GM19043 (cell line): ENCODE measurements around the gene TFF3.

Experiments
- ATAC-seq: cut with Tn5 transposase; IDR thresholded peaks from one replicate; pipeline ENCODE4 v1.9.1; 2021; ENCODE audit warnings: low read depth; ENCODE audit not compliant: unreplicated experiment

Gene TFF3

DNA sequence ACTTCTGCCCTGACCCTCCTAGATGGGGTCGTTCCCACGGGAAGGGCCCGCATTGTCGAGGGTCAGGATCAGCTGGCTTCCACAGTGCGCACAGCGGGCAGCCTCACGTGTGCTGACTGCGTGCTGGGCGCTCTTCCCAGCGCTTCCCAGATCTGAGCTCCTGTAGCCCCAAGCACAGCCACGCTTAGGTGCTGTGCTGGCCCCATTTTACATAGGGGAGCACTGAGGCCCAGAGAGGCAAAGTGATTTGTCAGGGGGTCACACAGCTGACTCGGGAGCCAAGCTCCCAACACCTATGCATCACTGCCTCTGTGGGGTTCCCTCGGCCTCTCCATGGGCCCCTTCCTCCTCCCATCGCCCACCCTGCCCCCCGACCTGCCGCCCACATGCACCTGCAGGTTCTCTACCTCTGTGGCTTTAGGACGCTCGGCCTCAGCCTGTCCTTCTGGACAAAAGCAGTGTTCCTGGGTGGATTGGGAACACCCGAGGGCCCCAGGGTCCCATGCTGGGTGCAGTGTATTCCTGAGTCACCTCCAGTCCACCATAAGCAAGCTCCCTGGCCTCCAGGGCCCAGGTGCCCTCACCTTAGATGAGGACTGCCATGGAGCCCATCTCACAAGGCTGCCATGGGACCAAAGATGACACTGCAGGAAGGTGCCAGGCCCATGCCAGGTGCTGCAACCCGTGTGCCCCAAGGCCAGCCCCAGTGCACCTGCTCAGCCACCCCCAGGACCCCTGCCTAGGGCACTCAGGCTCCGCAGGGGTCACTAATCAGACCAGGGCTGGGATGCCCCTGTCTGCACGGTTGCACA is 23.3 kb downstream of the TFF3 start:
- ATAC-seq: no peak

DNA sequence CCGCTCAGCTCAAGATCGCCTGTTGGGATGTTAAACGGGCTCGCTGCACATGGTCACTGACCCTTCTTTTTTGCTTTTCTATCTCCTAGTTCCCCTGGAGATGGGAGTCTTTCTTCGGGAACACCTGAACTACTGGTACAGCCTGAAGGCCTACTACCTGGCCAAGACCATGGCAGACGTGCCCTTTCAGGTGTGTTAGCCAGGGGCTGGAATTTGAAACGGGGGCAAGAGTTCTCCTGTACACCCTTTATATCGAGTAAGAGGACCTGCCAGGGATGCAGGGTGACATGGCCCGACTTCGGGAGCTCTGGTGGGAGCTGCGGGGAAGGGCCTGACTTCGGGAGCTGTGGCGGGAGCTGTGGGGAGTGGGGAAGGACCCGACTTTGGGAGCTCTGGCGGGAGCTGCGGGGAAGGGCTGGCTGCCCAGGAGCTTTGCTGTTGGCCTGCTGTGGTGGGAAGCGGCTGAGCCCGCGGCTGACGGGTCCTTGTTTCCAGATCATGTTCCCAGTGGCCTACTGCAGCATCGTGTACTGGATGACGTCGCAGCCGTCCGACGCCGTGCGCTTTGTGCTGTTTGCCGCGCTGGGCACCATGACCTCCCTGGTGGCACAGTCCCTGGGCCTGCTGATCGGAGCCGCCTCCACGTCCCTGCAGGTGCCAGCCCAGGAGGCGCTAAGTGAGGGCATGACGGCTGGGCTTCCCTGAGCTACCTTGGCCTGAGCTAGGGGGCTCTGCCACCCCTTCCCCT is 24.0 kb downstream of the TFF3 start:
- ATAC-seq: no peak

DNA sequence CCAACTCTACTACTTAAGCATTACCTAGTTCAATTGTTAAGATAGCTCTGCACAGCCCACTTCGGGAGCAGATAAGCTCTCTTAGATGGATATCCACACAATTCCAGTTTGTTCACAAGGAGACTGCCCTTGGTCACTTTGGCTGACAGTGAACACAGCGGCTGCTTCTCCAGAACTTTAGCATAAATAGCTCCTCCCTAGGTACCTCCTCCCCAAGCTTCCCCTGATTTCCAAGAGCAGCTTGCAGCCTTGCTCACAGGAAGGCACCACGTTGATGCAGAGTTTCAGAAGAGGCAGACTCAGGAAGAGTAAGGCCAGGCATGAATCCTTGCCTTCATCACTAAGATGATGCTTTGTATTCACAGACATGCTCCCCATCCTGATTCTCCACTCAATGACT is 24.7 kb downstream of the TFF3 start:
- ATAC-seq: no peak

DNA sequence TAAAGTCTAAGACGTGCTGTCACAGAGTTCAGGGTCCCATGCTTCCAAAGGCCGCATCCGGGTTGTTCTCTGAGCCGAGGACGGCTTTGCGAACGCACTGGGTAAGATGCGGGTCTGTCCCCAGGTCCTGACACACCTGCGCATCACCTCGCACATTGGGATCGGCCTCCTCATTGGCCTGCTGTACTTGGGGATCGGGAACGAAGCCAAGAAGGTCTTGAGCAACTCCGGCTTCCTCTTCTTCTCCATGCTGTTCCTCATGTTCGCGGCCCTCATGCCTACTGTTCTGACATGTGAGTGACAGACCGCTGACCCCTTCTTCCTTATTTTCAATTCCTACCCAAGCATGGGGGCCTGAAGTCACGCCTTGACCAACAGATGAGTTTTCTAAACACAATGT is 25.3 kb downstream of the TFF3 start:
- ATAC-seq: no peak

DNA sequence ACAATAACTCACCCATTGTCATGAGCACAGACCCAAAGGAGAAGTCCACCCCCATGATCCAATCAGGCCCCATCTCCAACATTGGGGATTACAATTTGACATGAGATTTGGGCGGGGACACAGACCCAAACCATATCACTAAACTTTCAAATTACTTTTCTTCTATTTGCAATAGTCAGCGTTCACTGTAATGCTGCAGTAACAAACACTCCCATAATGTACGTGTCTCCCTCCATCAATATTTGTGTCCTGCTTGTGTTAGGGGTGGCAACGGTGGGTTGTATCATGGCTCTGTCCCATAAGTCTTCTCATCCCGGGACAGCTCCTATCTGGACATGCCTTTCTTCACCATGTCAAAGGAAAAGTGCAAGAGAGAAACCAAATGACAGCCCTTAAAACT is 26.2 kb downstream of the TFF3 start:
- no peak for ATAC-seq

DNA sequence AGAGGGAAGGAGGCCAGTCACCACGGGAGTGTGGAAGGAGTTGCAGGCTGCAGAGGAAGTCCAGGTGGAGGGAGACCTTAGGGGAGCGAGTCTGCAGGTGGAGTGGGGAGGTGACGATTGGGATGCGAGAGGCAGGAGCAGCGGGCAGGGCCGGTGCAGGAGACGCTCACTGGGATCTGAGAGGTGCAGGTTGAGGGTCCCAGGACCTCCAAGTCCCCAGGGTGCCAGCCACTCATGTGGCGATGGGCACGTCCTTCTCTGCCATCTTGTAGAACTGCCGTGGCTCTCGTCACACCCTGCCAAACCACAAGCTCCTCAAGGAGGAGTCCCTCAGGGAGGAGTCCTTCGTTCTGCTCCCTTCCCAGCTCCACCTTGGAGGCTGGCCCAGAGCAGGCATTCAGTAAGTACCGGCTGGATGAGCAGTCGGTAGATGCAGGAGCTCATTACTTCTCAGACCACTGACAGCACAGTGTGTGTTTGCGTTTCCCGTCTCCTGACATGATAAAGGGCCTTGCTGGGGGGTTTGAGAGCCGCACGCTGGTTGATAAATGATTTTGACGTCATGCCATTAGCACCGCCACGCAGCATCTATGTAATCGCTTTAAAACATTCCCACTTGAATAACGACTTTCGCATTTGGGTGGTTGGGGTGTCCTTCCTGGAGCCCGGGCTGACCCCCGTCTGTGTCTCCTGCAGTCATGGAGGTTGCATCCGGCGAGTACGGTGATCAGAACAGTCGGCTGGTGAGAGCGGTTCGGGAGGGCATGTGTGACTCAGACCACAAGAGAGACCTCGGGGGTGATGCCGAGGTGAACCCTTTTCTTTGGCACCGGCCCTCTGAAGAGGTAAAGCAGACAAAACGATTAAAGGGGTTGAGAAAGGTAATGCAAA is 27.8 kb downstream of the TFF3 start:
- ATAC-seq: no peak

DNA sequence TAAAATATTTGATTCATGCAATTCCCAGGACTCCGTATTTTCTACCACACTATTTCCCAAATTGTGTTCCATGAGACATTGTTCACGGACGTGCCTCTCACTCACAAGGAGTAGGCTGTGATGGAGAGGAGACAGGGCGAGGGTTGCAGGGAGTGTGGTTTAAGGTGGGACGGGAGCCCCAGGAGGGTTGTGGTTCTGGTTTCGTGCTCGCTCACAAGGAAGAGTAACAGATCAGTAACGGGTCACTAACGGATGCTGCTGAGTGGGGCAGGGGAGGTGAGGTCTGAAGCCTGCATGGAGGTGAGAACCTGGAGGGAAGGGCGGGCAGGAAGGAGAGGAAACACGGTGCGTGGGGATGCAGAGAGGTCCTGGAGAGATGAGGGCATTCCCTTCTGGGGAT is 28.8 kb downstream of the TFF3 start:
- ATAC-seq: peak; percentile 70

DNA sequence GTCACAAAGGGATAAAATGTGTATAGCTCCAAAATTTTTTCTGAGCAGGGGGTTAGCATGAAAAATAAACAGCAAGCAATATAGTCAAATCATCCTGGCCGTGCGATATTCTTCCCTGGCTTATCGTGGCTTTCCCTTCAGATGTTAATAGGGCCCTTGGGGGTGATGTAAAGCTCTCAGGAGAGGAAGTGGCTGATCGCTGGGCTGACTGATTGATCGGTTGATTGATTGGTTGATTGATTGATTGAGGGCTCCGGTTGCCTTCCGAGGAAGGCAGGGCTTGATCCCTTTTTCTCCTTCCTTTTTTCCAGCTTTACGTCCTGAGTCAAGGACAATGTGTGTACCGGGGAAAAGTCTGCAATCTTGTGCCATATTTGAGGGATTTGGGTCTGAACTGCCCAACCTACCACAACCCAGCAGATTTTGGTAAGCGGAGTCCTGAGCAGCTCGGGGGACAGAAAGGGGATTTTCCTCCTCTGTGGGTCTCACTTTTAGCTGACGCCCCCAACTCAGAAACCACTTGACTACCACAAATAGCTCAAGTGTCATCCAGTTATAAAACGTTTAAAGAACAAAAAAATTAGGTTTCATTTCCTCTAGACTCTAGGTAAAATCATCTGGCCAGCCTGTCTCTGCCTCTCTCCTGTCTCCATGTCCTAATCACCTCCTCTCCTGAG is 29.5 kb downstream of the TFF3 start:
- ATAC-seq: no peak

DNA sequence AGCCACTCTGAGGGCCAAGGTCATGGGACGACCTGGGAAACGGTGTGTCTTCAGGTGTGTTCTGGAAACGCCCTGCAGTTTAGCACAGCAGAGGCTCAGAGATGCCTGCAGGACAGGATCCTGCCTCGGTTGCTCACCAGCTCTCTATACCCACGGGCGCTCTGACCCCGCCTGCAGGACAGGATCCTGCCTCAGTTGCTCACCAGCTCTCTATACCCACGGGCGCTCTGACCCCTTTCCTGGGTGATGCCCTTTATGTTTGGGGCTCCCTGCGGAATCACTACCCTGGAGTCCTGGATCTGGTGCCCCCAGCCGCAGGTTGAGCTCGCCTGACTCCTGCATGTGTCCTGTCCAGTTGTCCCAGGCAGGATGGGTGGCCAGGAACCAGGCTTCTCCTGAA is 32.5 kb downstream of the TFF3 start:
- no peak for ATAC-seq

DNA sequence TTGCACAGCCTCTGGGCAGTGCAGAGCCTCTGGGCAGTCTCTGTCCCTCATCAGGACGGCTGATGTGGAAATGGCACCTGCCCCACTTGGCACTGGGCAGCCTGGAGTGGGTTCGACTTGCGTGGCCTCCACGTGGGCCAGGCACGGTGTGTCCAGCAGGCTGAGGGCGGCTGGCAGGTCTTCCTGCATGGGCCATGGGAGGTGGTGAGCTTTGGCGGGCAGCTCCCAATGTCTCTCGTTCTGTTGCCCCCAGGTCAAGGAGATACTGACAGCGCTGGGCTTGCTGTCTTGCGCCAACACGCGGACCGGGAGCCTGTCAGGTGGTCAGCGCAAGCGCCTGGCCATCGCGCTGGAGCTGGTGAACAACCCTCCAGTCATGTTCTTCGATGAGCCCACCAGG is 33.2 kb downstream of the TFF3 start:
- no peak for ATAC-seq

DNA sequence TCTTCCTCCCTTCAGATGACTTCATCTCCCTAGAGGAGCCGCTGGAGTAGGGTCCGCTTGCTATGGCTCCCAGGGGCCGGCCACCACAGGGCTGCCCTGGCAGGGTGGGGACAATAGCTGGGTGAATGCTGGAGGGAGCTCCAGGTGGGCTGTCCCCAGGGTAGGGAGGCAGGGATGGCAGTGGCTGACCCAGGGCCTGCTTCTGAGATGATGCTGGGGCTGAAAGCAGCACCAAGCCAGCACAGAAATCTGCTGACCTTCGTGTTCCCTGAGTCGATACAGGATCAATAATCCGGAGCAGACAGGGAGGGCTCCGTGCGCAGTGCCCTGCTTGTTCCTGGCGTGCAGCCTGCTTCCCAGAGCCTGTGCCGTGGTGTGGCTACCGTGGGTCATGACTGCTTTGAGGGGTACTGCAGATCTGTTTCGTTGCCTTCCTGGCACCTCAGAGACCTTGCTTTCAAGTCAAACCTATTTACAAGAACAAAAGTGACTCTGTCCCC is 34.0 kb downstream of the TFF3 start:
- no peak for ATAC-seq

DNA sequence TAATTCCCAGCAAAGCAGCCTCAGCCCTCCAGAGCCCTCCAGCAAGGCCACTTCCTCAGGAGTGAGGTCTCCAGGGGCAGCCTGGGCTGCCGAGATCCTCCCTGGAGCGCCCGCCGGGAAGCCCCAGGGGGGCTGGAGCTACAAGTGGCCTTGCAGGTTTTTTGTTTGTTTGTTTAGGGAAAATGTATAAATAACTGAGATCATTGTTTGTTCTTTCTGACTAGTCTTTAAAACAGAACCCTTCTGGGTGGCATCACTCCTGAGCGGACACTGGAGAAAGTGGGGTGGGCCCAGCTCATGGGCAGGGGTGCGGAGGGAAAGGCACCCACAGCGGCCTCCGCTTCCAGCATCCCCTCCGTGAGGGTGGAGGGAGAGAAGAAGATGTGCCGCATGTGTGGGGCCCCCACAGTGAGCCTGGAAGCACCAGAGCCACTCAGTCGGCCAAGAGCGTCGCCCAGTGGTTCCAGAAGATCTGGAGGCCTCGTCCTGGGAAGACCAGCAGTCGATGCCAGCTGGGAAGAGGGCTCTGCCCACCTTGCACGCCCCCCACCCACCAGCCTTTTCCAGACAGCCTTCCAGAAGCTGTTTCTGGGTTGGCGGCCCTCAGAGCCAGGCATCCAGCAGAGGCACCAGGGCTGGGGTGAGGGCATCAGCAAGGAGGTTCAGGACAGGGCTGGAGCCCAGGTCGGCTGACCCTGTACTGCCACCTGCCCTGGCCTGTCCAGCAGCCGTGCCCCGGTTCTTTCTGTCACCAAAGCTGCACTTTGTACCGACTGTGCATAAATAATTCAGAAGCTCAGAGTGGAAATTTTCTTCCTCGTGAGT is 34.6 kb downstream of the TFF3 start:
- ATAC-seq: no peak

DNA sequence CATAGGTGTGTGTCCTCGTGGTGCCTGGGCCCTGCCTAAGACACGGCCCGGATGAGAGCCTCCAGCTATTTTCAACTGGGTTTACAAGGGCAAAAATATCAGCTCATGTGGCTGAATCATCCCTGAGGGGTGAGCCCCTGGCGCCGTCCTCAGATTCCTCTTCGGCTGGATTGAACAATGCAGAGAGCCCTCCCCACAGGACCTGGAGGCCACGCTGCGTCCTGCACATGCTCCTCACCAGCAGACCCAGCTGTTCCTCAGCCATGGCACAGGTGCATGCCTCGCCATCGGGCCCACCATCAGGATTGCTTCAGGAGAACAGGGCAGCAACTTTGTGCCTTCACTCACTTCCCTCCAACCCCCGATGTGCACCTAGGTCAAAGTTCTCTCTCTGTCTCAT is 35.3 kb downstream of the TFF3 start:
- no peak for ATAC-seq

DNA sequence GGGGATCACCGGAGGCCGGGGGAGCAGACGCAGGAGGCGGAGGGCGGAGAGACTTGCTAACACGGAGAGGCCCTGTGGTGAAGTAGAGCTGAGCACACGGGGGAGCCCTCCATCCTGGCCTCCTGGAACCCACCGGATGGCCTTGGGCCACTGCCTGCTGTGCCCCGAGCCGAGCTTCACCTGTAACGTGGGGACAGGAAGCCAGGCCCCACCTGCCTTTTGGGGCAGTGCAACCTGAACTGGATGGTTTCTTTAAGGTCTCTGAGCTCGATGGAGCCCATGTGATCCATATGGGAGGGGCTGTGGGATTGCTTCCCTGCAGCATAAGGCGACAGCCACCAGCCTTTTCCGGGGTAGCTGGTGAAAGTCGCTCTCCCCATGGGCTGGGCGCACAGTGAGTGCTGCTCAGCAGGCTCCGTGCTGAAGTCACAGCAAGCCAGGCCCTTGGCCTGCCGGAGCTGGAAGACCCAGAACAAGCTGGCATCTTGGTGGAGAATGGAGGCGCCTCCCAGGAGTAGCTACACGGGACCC is 35.8 kb downstream of the TFF3 start:
- no peak for ATAC-seq

DNA sequence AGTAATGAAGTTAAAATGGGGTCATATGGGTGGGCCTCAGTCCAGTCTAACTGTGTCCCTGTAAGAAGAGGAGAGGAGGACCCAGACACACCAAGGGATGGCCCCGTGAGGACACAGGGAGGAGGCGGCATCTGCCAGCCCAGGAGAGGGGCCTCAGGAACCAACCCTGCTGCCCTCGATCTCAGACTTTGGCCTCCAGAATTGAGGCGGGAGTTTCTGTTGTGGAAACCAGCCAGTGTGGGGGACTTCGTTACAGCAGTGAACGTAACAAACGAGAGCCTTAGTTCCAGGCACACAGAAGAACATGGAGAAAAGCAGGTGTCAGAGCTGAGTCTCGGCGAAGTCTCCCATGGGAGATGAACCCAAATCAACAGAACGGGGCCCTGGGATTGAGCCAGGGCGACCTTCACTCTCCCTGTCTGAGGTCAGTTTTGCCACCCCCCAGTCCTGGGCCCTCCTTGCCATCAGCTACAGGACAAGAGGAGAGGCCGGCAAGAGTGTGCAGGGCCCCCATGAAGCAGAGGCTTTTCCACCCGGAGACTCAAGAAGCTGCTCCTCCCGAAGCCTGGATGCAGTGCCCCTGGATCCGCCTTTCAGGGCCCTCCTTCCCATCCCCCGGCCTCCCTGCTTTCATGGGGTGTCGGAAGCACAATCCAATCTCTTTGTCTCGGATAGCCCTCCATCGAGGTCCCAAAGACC is 36.6 kb downstream of the TFF3 start:
- no peak for ATAC-seq

DNA sequence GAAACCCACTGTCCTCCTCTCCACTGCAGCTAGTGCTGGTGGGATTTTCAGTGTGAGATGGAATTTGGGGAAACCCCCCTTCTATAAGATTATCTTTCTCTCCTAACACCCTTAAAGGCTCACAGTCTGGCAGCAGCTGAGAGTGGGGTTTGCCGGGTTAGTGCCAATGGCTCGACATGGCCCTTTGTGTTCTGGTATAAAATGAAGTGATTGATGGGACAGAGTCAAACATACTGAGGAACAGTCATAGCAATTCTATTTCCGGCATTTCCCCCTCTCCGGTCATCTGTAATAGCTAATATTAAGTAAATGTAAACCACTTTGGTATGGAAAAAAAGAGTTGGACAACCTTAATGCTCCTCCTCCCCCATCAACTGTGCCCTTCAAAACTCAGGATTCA is 37.6 kb downstream of the TFF3 start:
- ATAC-seq: no peak

DNA sequence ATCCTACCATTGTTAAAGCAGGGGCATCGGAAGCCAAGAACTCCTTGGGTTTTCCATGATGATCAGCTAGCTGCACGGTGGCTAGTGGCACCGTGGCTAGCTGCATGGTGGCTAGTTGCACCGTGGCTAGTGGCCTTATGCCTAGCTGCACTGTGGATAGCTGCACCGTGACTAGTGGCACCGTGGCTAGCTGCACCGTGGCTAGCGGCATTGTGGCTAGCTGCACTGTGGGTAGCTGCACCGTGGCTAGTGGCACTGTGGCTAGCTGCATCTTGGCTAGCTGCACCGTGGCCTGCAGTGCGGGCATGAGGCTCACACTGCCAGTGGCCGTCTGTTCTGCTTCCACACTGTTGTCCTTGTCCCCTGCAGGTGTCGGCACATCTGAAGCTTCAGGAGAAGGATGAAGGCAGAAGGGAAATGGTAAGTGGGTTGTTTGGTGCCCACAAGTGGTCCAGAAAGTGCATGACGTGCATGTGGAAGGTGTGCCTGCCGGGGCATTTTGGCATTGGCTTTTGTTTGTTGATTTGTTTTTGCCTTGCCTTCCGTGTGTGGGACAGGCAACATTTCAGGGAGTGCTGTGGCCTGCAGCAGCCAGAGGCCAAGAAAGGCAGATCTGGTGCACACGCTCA is 38.6 kb downstream of the TFF3 start:
- ATAC-seq: no peak

DNA sequence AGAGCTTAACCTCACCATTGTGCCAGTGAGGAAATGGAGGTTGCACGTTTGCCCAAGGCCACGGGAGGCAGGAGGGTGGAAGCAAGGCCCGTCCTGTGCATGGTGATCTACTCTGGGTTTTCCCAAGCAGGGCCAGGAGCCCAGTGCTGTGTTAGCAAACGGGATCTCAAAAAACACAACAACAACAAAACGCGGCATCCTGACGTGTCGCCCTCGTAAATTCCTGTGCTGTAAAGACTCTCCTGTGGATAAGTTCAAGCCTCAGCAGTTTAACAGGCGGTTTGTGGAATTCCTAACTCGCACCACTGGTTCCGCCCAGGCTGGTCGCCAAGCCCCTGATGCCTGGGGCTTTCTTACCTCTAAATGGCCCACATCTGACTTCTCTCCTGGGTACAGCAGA is 39.1 kb downstream of the TFF3 start:
- no peak for ATAC-seq
